Epidermal melanocyte (primary cell): ENCODE measurements around the gene LNPK.
"Not testable (repeated sequence)": the region's sequence is repeated elsewhere in the genome, so short reads cannot be mapped to it uniquely, and the experiment has no call there.

Source experiments
- DNase-seq: peaks from one replicate; pipeline ENCODE4 v3.0.0; 2011; ENCODE audit warnings: low spot score; ENCODE audit not compliant: insufficient read length

The LNPK gene, protein sequence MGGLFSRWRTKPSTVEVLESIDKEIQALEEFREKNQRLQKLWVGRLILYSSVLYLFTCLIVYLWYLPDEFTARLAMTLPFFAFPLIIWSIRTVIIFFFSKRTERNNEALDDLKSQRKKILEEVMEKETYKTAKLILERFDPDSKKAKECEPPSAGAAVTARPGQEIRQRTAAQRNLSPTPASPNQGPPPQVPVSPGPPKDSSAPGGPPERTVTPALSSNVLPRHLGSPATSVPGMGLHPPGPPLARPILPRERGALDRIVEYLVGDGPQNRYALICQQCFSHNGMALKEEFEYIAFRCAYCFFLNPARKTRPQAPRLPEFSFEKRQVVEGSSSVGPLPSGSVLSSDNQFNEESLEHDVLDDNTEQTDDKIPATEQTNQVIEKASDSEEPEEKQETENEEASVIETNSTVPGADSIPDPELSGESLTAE

DNA sequence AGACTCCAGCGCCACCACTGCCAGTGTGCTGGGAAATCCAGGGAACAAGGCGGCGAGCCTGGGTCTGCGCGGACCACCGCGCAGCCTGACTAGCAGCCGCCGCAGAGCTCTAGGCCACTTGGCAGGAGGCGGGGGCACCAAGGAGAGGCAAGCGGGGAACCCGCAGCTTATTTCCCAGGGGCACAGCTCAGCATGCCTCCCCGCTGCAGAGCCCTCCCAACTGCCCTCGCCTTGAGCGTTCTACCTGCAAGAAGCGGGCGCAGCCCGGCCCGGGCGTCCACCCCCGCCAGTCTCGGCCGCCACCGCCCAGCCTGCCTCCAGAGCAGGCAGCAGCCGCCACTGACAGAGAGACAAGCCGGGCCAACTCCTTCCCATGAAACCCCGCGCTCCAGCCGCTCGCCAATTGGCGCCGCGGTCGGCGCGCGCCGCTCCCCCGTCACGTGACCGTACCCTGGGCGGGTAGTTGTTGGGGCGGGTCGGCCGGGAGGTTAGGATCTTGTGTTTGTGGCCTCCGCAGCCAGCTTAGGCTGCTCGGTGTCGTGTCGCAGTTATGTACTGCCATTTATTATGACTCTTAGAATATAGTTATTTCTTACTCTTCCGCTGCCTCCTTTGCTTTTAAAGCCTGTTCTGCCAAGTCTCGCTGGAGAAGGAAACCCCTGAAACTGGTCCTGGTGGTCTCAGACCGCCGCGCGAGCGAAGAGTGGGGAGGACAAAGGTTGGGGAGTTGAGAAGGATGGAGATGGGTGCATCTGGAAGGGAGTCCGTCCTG is at the start of gene LNPK:
LNPK (minus strand) TSS at position 352 of the 772 bp plus-strand sequence. CDS start 6,683 bp downstream, outside the sequence.
- peak; percentile 91 for DNase-seq

DNA sequence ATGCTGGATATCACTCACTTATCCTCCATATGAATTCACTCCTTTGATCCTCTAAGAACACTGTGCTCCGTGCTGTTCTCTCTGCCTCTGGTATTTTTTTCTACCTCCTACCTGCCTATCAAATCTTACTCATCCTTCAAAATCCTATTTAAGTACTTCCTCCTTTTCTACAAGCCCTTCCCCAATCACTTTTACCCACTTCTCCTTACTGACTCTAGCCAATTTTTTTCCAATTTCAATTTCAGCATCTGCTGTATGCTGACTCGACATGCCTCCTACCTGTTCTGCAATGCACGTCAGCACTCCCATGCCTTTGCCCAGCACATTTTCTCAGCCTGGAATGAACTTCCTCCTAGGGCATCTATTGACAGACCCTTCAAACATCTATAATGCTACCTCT is 37.3 kb upstream of the LNPK start:
- no peak for DNase-seq

DNA sequence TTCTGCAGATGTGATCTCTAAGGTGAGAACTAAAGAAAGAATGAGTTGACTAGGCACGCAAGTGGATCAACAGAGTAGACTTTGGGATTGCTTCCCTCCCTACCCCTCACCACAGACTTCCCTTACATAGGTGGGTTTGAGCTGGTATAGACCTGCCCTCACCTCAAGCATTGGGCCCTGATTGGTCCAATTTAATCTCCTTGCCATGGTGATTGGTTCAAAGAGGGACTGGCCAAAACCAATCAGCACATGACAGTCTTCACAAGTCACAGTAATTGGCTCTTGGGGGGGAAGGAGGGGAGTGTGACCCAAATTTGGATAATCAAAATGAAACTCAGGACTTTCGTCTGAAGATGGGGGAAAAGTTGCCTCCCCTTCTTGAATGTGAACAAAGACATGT is 36.6 kb upstream of the LNPK start:
- DNase-seq = no peak

DNA sequence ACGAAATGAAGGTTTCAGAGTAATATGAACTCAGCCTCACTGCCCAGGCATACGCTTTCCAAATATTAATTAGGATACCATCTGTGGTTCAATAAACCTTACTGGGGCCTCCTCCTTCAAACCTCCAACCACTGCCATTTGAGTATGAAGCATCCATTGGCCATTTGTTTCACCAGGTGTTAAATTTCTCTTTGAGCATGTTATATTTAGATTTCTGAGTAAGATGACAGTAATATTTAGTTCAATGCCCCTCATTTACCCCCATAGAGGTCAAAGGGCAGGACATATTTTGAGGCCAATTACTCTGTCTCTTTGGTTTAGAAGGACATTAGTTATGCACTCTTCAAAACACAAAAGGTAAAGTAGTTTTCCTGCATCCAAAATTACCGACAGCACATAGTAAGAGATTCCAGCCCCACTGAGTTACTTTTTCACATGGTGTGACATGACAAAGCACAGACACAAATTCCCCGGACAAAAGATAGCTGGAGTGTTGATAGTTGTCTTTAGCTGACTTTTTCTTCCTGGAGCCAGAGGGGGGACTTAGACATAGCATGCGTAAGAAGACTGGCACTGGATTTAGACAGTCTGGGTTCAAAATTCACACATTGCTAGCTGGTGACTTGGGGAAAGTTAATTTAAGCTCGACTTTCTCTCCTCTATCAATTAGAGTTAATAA is 33.1 kb upstream of the LNPK start:
- DNase-seq = no peak

DNA sequence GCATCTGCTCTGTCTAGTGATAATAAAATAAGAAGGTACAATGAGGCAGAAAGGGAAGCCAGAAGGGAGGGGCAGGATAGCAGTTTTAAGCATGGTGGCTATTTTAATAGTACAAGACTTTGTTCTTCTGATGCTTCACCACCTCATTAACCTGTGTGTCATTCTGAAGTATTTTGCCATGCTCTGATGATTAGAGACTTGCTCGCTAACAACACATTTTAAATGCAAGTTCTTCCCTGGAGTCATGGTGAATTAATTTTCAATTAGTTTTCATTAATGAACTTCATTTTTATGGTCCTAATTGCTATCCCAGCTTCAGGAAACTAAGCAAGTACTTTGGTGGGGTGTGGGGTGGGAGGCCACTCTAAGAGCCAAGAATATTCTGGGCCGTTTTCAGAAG is 25.7 kb upstream of the LNPK start:
- no peak for DNase-seq

DNA sequence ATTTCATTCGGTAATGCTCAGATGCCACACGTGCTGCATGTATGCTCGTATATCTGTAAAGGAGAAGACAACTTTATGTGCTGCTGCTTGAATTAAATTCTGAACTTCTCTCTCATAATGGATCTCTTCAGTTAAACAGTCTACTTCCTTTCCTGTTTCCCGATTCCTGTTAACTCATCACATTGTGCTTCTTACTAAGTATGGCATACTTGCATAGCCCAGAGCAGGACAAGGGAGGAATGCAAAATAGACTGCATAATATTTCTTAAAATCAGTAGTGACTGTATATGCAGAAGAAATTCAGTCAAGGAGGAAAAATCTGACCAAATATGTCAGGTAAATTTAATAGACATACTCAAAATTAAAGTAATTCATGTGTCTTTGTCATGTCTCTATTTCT is 23.9 kb upstream of the LNPK start:
- DNase-seq = no peak

DNA sequence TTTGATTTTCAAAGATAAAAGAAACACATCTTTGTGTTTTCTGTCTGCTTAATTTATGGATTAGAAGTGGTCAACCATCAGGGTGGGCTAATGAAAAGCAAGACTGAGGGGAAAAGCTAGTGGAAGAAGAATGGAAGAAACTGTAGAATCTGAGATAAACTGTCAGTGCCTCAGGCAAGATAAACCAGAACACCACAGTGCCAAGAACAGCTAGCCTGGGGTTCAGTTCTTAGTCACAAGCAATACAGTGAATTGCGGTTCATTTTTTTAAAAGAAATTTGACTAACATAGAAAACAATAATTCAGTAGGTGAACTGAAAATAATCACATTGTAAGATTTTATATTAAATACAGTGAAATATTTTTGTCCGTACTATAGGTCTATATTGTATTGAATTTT is 22.0 kb upstream of the LNPK start:
- no peak for DNase-seq

DNA sequence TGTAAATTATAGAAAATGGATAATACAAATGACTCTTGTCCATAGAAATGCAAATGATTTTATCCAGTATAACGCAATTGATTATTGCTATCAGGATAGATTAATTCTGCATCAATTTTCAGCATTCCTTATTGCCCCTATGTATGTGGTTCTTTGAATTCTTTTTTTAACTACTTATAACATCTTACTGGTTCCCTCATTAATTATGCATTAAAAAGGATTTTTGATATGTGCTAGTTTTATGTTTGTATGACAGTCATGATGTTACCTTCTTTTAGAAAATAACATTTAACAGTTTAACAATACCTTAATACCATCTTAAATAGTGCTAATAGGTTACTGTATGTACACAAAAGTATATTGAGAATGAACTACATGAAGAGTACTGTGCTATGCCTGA is 20.0 kb upstream of the LNPK start:
- no peak for DNase-seq

DNA sequence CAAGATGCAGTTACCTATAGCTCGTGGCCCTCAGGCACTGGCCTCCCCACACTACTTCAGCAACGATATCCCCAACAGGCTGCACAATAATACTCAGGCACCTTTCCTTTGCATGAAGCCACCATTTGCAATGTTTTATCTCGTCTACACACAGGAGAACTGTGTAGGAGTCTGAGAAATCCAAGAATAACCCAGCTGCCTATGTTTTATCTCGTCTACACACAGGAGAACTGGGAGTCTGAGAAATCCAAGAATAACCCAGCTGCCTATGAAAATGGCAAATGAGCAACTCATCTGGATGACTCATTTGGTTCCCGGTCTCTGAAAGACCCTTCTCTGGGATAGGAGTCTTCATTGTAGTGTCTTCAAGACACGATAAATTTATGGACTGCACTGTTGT is 18.3 kb upstream of the LNPK start:
- no peak for DNase-seq

DNA sequence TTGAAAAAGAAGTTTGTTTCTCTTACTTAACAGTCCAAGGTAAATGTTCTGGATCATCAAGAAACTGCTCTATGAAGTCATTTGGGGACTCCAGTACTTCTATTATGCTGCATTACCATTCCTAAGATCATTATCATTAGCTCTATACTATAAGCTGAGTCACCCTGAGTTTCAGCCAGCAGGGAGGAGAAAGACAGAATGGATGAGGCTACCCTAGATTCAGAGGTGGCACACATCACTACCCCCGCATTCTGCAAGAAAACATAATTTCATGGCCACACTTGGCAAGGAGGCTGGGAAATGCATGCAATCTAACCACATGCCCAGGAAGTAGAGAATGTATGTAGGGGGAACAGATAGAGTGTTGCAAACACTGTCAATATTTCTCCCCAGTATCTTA is 16.6 kb upstream of the LNPK start:
- DNase-seq = no peak

DNA sequence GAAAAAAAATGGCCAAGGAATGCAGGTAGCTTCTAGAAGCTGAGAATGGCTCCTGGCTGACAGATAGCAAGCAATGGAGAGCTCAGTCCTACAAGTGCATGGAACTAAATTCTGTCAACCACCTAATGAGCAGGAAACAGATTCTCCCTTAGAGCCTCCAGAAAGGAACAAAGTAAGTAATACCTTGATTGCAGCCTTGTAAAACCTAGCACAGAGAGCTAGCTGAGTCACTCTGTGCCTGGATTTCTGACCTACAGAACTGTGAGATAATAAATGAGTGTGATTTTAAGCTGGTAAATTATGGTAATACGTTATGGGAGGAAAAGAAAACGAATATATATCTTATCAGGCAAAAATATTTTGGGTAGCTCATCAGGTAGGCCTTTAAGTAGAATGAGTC is 7.4 kb upstream of the LNPK start:
- DNase-seq = no peak

DNA sequence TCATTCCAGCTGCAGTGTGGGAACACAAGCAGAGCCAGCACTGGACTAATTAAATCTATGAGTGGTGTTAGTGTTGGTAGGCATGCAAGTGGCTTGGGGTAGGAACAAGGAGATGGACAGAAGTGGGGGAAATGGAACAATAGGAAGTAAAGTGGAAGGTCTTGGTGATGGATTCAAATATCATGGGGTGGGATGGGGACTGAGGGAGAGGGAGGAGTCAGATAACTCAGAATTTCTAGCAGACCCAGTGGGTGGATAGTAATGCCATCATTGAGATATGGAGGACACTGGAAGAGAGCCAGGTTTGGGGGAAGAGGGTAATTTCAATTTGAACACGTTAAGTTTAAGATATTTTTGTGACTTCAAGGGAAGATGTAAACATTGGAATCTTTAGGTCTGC is 2.9 kb upstream of the LNPK start:
- DNase-seq = no peak

DNA sequence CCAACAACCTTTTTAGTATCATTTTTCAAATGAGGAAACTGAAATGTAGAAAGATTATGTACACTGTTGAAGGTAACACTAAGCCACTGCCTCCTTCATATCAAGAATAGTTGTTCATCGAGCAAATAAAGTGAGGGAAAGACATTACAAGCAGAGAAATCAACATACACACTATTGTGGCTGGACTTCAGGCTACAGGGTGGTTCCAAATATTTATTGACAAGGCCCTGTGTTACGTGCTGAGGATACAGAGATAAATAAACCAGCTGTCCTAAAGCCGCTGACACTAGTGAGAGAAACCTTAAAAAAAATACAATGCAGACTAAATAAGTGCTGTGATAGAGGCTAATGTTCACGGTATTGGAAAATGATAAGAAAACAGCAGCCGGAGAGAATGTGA is 1.9 kb upstream of the LNPK start:
- DNase-seq = no peak

DNA sequence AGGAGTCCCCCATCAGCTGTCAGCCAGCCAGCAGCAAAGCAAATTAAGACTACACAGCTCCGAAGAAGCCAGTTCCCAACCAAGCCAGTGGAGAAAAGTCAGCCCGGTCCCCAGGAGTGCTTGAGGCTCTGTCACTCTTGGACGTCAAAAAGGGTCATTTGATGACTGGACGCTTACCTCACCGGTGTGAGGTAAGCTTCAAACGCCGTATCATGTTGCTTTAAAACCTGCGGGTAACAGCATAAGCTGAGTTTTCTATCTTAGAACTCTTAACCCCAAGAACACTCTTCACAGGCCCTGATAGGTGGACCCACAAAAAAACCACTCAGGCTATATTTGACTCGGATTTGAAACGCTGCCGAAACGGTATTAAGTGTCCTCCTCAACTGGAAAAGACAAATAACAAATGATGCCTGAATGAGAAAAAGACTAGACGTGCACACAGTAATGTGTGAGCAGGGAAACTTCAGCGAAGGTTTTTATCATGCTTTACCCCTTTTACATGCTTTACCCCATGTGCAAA is 682 bp upstream of the LNPK start:
- DNase-seq = no peak

DNA sequence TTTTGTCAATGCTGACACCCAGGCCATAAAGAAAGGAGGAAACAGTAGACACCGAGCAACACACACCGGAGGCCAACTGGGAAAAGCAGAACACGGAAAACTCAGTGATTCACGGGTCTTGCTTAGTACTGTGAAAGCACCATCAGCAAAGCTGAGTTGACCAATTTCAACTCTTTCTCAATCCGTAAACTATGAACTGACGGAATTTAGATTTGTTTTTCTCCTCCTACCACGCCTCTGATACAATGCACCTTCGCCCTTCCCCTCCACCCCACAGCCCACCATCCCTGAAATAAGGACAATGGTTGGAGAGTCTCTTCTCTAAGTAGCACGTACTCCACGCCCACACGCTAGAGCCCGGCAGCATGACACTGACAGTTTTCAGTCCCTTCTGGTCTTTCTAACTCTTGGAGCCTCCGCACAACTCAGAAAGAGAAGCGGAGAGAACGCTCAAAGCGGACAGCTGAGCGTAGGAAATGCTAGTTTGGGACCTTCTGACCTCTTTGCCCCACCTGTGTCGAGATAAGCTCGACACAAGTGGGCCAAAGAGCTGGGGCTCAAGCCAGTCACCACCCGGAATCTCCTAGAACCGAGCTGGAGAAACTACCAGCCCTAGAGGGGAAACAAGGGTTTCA is 669 bp downstream of the LNPK start:
- DNase-seq = no peak

DNA sequence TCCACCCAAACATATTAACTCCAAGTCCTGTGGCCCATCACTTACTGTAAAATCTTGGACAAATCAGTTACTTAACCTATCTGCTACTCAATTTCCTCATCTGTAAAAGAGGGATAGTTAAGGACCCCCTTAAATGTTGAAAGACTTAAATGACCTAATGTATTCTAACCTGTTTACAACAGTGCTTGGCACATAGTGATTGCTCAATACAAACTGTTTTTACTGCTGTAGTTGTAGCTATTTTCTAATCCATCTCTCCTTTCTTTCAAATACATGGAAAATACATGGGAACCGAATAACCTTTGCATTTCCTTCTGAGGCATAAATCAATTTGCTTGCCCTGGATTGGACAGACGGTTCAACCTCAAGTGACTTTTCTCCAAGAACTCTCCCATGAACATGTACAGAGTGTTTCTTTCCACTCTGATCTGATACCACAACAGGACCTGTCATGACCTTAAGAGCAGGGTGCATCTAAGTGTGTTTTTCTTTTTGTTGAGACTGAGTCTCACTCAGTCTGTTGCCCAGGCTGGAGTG is 2.7 kb downstream of the LNPK start:
- DNase-seq = no peak

DNA sequence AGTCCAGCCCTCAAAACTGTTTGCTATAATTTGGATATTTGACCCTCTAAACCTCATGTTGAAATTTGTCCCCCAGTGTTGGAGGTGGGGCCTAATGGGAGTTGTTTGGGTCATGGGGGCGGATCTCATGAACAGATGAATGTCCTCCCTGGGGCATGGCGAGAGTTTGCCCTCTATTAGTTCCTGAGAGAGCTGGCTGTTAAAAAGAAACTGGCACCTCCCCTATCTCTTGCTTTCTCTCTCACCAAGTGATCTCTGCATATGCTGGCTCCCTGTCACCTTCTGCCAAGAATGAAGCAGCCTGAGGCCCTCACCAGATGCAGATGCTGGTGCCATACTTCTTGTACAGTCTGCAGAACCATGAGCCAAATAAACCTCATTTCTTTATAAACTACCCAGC is 12.0 kb downstream of the LNPK start:
- DNase-seq = no peak

DNA sequence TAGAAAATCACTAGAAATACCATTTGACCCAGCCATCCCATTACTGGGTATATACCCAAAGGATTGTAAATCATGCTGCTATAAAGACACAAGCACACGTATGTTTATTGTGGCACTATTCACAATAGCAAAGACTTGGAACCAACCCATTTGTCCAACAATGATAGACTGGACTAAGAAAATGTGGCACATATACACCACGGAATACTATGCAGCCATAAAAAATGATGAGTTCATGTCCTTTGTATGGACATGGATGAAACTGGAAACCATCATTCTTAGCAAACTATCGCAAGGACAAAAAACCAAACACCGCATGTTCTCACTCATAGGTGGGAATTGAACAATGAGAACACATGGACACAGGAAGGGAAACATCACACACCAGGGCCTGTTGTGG is 14.9 kb downstream of the LNPK start:
- DNase-seq = not testable (repeated sequence)

DNA sequence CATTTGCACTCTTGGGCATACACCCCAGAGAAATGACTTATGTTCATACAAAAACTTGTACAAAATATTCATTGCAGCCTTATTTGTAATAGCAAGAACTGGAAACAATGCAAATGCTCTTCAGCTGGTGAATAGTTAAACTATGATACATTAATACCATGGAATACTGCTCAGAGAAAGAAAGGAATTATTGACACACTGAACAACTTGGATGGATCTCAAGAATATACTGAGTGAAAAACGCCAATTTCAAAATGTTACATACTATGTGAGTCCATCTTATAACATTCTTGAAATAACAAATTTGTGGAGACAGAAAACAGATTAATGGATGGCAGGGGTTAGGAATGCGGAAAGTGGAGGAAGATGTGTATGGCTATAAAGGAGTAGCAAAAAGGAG is 17.2 kb downstream of the LNPK start:
- no peak for DNase-seq

DNA sequence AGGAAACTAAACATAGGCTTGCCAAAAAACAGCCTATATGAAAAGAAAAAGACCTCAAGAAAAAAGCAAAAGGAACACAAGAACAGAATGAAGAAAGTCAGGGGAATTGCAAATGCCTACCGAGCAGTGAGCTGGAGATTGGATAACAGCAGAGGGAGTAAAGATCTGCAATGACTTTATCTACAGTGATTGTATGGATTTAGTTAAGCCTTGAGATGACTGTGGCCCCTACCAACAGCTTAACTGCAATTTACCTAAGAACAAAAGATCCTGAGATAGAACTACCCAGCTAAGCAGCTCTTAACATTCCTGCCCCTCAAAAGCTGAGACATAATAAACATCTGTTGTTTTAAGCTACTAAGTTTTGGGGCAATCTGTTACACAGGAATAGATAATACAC is 20.5 kb downstream of the LNPK start:
- DNase-seq = no peak
